Adrenal gland (tissue), 12 donors: Measurements from ENCODE around the gene KATNB1. TPM values are rescaled to one million over a fixed set of nuclear protein-coding genes. Genes with fewer than 3 reads are reported as not detected.

Experiments used
- DNase-seq, 7 donors: peaks; one replicate each; pipeline ENCODE4 v3.0.0-alpha.2; 2019 to 2020
- H3K27ac ChIP-seq, 5 donors: fragments of 200-600 bp; sonication (generic) in 4 of 5; 1 replicate in 3 of 5; 2 replicates in 2 of 5; pipeline versions ENCODE4 v1.5.1 to v1.8.0; 2016 to 2020; ENCODE audit warnings: mild to moderate bottlenecking in 1 of 5
- H3K27me3 ChIP-seq: fragments of 200-600 bp; 2 replicates; pipeline ENCODE4 v1.8.0; 2021
- H3K36me3 ChIP-seq, 2 donors: fragments of 200-600 bp; replicated peaks in 1 of 2; 1 replicate in 1 of 2; 2 replicates in 1 of 2; pipeline versions ENCODE4 v1.5.1 to v1.8.0; 2018 to 2022
- H3K4me1 ChIP-seq, 2 donors: fragments of 200-600 bp; replicated peaks in 1 of 2; 1 replicate in 1 of 2; 2 replicates in 1 of 2; pipeline versions ENCODE4 v1.5.1 to v1.8.0; 2018 to 2021
- H3K4me3 ChIP-seq, 4 donors: fragments of 200-600 bp; sonication (generic) in 3 of 4; one replicate each; pipeline ENCODE4 v1.5.1; 2016 to 2018
- H3K9me3 ChIP-seq, 3 donors: fragments of 200-600 bp; sonication (generic) in 1 of 3; replicated peaks in 1 of 3; 1 replicate in 2 of 3; 2 replicates in 1 of 3; pipeline versions ENCODE4 v1.5.1 to v1.8.0; 2016 to 2021
- POLR2A ChIP-seq, 2 donors: fragments of 450-650 bp; IDR thresholded peaks; one replicate each; pipeline ENCODE4 v1.6.1; 2017; ENCODE audit warnings: antibody characterized with exemption in 2 of 2, mild to moderate bottlenecking in 2 of 2, moderate library complexity in 1 of 2
- WGBS, 4 donors: extraction: QIAGEN DNeasy Blood & Tissue Kit in 2 of 4; methylation state at CpG; one replicate each; pipeline versions ENCODE4 v1.1.5 to v1.1.7; 2013 to 2017; 5-methylcytosine and 5-hydroxymethylcytosine counted together
- intact Hi-C, 2 donors: fragments of 100-400 bp; cut with DNase I; formaldehyde crosslinking; loops; one replicate each; pipeline versions ENCODE4 v1.14.1 to v1.15.0; 2022 to 2023
- polyA plus RNA-seq, 3 donors: library from polyadenylated mRNA; stranded (reverse); fragments of 200-250 nt in 2 of 3; fragments of 350-450 nt in 1 of 3; fragmentation: Illumina TruSeq in 1 of 3; extraction: RNeasy Lipid Tissue Mini Kit (QIAGEN cat#74804) in 1 of 3; gene quantifications; one replicate each; pipeline ENCODE4 v1.2.3, GENCODE V29; 2013 to 2014
- total RNA-seq, 9 donors: library from RNA; depleted of rRNA in 4 of 9; stranded (reverse); fragments of >200 nt in 4 of 9; fragments of 120-200 nt in 1 of 9; fragmentation: NEBNext Ultra II Directional in 1 of 9; extraction: Animal tissue kit (Norgen Biotek cat#: 25700) in 1 of 9; gene quantifications; one replicate each; pipeline versions ENCODE4 v1.1.0 to v1.2.4, GENCODE V29; 2013 to 2023
- TF ChIP-seq, protein P1 (sequence below), 6 experiments: fragments of 450-650 bp in 4 of 6; fragments of 200-600 bp in 2 of 6; sonication (generic) in 1 of 6; IDR thresholded peaks; 1 replicate in 5 of 6; 2 replicates in 1 of 6; pipeline versions ENCODE4 v1.5.1 to v1.8.0; 2016 to 2021; ENCODE audit warnings: antibody characterized with exemption in 6 of 6, mild to moderate bottlenecking in 2 of 6, moderate library complexity in 1 of 6
- donor health status: healthy with polysubstance abuse.
- donor health status: Bipolar disorder and iron deficiency.
- donor health status: DM: yes; HTN: yes; CAD: no.
- donor health status: DM: no; HTN: no; CAD: no.
- donor health status: DM: no; HTN: no; CAD: no.
- donor health status: DM: yes; HTN: yes; CAD: no.

Gene KATNB1
- total and polyA plus RNA-seq, 12 donors = 12.9 to 85.6 (median 21.0) TPM

DNA sequence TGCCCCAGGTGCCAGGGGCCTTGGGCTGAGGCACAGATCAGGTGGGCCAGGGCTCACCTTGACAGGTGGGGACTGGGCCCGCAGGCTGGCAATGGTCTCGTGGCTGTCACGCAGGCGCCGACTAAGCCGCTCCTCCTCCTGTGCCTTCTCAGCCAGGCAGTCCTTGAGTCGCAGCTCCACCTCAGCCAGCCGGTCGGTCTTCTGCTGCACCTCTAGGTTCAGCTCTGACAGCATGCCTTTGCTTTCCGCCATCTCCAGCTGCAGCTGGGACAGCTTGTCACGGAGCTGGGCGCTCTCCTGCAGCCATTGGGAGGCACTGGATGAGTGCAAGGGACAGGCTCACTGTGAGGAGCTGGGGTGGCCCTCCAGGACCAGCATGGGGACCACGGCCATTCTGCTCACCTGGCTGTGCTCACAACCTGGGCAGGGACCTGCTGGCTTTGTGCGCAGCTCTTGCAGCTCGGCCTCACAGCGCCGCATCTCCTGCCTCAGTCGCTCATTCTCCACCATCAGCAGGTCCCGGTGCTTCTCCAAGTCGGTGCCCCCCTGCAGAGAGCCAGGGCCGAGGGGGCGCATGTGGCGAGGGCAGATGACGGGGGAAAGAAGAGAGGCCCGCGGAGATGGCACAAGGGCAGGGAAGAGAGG, 35.7 kb downstream of the KATNB1 start:
- H3K36me3 ChIP-seq = peaks cover 0 to 69% of the 10 kb centered on the region in 2 donors
- WGBS, 4 donors = 92 to 94% (median 93%) methylated on average over 18 to 26 of the region's 26 CpGs

GRCh38 chr16:57773019-57773418, 37.4 kb downstream of the KATNB1 start:
- Histone ChIP-seq H3K4me3 (no peak overlapping the region), H3K27ac (no peak overlapping the region), H3K27me3 (no peaks in the 10 kb centered on the region), H3K4me1 (no peaks in the 10 kb centered on the region), H3K36me3 (peaks cover 0 to 57% of the 10 kb centered on the region in 2 donors), H3K9me3 (no peaks in the 10 kb centered on the region)
- intact Hi-C loops = no loop called here
- no peak for DNase-seq
- 82 to 93% (median 91%) methylated on average over 10 to 11 of the region's 11 CpGs for WGBS, 4 donors
- TF ChIP-seq POLR2A (IDR thresholded peaks at IDR 0.05) = no peak
- TF ChIP-seq, protein P1, sequence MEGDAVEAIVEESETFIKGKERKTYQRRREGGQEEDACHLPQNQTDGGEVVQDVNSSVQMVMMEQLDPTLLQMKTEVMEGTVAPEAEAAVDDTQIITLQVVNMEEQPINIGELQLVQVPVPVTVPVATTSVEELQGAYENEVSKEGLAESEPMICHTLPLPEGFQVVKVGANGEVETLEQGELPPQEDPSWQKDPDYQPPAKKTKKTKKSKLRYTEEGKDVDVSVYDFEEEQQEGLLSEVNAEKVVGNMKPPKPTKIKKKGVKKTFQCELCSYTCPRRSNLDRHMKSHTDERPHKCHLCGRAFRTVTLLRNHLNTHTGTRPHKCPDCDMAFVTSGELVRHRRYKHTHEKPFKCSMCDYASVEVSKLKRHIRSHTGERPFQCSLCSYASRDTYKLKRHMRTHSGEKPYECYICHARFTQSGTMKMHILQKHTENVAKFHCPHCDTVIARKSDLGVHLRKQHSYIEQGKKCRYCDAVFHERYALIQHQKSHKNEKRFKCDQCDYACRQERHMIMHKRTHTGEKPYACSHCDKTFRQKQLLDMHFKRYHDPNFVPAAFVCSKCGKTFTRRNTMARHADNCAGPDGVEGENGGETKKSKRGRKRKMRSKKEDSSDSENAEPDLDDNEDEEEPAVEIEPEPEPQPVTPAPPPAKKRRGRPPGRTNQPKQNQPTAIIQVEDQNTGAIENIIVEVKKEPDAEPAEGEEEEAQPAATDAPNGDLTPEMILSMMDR (IDR thresholded peaks at IDR 0.05) = no peak

More for the DNA sequence above, 35.7 kb downstream of the KATNB1 start:
- H3K27me3 ChIP-seq = no peaks in the 10 kb centered on the region
- TF ChIP-seq, protein P1 (IDR thresholded peaks at IDR 0.05) = no peak
- no peak for TF ChIP-seq POLR2A (IDR thresholded peaks at IDR 0.05)
- no peak overlapping the region for H3K27ac ChIP-seq
- no peak for DNase-seq
- no peaks in the 10 kb centered on the region for H3K4me1 ChIP-seq
- no peaks in the 10 kb centered on the region for H3K9me3 ChIP-seq
- intact Hi-C loops = no loop called here
- H3K4me3 ChIP-seq = no peak overlapping the region

DNA sequence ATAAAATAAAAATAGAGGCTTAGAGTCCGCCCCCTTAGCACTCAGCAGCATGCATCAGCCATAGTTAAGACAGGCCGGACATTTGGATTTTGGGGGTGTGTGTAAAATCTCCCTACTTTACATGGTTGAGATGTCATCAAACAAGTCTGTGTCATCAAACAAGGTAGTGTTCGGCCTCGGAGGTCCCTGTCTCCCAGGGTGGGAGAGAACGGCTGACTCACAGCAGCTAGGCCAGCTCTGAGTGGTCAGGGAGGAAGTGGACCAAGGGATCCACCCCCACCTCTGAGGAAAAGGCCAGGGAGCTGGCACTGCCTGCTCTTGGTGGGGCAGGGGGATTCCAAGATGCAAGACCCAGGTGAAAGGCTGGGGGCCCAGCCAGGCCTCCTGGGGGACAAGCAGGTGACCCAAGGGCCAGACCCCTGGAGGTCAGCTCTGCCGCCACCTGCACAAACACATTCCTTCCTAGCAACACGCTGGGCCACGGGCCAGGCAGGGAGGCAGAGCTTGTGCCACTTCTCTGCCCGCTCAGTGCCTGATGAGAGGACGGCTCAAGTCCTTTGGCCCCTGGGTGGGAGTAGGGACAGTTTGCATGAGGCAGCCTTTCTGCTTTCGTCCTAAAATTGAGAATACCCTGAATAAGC, 38.2 kb downstream of the KATNB1 start:
- Histone ChIP-seq H3K27ac (no peak overlapping the region), H3K4me1 (no peaks in the 10 kb centered on the region), H3K4me3 (no peak overlapping the region), H3K27me3 (no peaks in the 10 kb centered on the region), H3K36me3 (peaks cover 0 to 52% of the 10 kb centered on the region in 2 donors), H3K9me3 (no peaks in the 10 kb centered on the region)
- intact Hi-C loops = no loop called here
- 87 to 90% (median 89%) methylated on average over 8 to 11 of the region's 11 CpGs for WGBS, 4 donors
- DNase-seq = no peak
- no peak for TF ChIP-seq POLR2A (IDR thresholded peaks at IDR 0.05)
- TF ChIP-seq, protein P1 (IDR thresholded peaks at IDR 0.05) = no peak

DNA sequence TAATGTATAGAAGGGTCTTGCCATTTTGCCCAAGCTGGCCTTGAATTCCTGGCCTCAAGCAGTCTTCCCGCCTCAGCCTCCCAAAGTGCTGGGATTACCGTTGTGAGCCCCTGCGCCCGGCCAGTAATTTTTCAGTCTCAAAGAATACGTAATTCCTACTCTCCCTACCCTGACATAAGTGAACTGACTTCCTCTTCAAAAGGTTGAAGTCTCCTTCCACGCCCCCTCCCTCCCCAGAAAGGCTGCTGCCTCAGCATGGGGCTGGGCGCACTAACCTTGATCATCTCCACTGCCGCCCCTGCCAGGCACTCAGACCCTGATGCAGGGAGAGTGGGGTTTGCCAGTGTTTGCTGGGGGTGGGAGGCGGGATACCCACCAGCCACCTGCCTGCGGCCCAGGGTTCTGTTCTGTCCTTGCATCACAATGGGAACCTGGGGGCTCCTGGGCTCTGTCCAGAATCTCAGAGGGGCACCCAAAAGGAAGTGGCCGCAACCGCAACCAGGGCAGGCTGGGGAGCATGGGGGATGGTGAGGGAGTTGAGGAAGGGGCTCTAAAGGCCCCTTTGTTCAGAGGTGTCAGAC, 39.2 kb downstream of the KATNB1 start:
- 90 to 95% (median 91%) methylated on average over 9 to 12 of the region's 12 CpGs for WGBS, 4 donors
- TF ChIP-seq, protein P1 (IDR thresholded peaks at IDR 0.05) = no peak
- TF ChIP-seq POLR2A (IDR thresholded peaks at IDR 0.05) = no peak
- no peak for DNase-seq
- Histone ChIP-seq H3K9me3 (no peaks in the 10 kb centered on the region), H3K27ac (no peak overlapping the region), H3K4me3 (no peak overlapping the region), H3K36me3 (peaks cover 0 to 42% of the 10 kb centered on the region in 2 donors), H3K27me3 (no peaks in the 10 kb centered on the region), H3K4me1 (no peaks in the 10 kb centered on the region)
- intact Hi-C loops = no loop called here
